ENCODE results near the gene RNF123.
"Not testable (repeated sequence)": the region's sequence is repeated elsewhere in the genome, so short reads cannot be mapped to it uniquely, and the experiment has no call there.

RNF123 gene

DNA sequence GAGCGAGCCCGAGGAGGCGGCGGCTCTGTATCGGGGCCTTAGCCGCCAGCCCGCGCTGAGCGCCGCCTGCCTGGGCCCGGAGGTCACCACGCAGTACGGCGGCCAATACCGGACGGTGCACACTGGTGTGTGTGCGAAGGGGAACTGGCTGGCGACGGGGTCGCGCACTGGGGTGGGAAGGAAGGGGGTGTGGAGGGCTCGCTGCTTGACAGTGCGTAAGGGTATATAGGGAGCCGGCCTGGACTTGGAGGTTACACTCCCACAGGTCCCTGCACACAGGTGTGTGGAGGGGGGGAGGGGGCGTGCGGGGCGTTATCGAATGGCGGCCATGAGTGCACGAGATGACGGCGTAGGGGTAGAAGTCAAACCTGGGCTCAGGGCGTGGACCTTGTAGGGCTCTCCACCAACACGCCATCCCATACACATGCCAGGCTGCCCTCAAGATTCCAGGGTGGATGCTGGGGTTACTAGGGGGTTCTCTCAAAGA, 14.8 kb upstream of the RNF123 start:
- H3K4me3 ChIP-seq (replicated peaks; ENCODE audit: low read depth, low read length): peak overlapping the region; percentile 76
- TF ChIP-seq, protein P1, sequence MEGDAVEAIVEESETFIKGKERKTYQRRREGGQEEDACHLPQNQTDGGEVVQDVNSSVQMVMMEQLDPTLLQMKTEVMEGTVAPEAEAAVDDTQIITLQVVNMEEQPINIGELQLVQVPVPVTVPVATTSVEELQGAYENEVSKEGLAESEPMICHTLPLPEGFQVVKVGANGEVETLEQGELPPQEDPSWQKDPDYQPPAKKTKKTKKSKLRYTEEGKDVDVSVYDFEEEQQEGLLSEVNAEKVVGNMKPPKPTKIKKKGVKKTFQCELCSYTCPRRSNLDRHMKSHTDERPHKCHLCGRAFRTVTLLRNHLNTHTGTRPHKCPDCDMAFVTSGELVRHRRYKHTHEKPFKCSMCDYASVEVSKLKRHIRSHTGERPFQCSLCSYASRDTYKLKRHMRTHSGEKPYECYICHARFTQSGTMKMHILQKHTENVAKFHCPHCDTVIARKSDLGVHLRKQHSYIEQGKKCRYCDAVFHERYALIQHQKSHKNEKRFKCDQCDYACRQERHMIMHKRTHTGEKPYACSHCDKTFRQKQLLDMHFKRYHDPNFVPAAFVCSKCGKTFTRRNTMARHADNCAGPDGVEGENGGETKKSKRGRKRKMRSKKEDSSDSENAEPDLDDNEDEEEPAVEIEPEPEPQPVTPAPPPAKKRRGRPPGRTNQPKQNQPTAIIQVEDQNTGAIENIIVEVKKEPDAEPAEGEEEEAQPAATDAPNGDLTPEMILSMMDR (IDR thresholded peaks at IDR 0.05; ENCODE audit: low read length, missing control alignments): no peak
- no peak for DNase-seq (ENCODE audit: low read depth)

DNA sequence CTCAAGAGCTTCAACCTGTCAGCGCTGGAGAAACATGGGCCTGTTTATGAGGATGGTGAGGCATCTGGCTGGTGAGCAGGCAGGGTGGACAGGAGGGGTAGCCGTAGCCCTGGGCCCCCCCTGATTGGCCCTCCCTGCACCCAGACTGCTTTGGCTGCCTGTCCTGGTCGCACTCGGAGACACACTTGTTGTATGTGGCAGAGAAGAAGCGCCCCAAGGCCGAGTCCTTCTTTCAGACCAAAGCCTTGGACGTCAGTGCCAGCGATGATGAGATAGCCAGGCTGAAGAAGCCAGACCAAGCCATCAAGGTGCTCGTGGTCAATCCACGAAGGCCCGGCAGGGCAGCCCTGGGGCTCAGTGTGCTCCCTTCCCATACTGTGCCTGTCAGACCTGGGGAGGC, 13.4 kb upstream of the RNF123 start:
- no peak for DNase-seq (ENCODE audit: low read depth)
- H3K4me3 ChIP-seq (replicated peaks; ENCODE audit: low read depth, low read length): no peak overlapping the region
- TF ChIP-seq, protein P1 (IDR thresholded peaks at IDR 0.05; ENCODE audit: low read length, missing control alignments): no peak

DNA sequence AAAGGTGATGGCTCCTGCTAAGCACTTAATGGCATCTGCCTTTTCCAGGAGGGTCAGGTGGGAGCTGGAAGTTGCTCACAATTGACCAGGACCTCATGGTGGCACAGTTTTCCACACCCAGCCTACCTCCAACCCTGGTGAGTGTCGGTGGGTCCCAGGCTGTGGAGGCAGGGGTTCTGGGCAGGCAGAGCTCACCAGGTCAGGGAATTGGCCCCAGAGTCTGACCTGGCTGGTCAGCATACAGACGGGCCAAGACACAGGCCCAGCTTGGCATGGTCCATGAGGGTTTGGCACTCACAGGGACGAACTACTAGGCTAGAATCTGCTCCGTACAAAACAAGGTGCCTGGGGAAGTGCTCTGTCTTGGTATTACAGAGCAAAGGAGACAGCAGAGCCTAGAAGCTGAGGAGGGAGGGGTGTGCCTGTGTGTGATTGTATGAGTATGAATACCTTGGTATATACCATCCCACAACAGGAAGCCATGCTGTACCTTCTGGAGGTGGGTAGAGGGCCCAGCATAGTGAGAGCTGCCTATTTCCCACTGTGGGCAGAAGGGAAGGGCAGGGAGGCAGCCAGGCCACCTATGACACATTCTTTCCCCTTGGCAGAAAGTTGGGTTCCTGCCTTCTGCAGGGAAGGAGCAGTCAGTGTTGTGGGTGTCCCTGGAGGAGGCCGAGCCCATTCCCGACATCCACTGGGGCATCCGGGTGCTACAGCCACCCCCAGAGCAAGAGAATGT, 8.7 kb upstream of the RNF123 start:
- TF ChIP-seq, protein P1 (IDR thresholded peaks at IDR 0.05; ENCODE audit: low read length, missing control alignments): no peak
- no peak overlapping the region for H3K4me3 ChIP-seq (replicated peaks; ENCODE audit: low read depth, low read length)
- no peak for DNase-seq (ENCODE audit: low read depth)

DNA sequence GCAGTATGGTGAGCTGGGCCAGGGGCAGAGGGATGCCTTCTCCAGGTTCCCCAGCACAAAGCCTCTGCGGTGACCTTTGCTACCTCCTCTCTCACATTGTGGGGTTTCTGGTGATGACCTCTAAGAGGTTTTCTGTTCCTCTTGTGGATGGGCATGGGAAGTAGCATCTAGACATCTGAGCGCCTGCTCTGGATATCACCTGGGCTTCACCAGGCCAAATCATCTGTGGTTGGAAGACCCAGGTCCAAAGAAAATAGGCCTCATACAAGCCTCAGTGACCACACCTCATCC, 8.2 kb upstream of the RNF123 start:
- TF ChIP-seq, protein P1 (IDR thresholded peaks at IDR 0.05; ENCODE audit: low read length, missing control alignments): no peak
- no peak overlapping the region for H3K4me3 ChIP-seq (replicated peaks; ENCODE audit: low read depth, low read length)
- DNase-seq (ENCODE audit: low read depth): no peak

DNA sequence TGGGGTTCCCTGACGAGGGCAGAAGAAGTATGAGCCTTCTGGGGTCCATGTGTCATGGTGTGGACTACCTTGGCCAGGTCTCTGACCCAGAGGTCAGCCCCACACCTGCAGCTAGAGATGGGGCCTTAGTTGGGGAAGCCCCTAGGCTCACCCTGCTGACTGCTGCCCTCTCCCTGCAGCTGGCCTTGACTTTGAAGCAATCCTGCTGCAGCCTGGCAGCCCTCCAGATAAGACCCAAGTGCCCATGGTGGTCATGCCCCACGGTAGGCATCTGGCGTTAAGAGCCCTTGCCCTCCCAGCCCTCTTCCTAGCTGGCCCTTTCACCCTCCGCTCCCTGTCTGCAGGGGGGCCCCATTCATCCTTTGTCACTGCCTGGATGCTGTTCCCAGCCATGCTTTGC, 7.8 kb upstream of the RNF123 start:
- TF ChIP-seq, protein P1 (IDR thresholded peaks at IDR 0.05; ENCODE audit: low read length, missing control alignments): no peak
- no peak overlapping the region for H3K4me3 ChIP-seq (replicated peaks; ENCODE audit: low read depth, low read length)
- DNase-seq (ENCODE audit: low read depth): no peak

DNA sequence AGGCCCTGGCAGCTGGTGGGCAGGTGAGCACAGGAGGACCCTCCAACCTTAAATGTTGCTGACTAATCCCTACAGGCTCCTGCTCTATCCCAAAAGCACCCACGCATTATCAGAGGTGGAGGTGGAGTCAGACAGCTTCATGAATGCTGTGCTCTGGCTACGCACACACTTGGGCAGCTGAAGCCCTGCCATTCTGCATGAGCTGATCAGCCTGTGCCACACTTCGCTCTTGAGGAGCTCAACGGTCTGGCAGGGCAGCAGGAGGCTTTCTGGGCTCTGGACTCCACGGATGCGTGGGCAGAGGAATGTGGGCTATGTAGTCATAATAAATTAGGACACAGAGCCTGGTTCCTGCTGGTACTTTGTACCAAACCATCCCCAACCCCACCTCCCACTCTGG, 6.2 kb upstream of the RNF123 start:
- H3K4me3 ChIP-seq (replicated peaks; ENCODE audit: low read depth, low read length): no peak overlapping the region
- no peak for DNase-seq (ENCODE audit: low read depth)
- TF ChIP-seq, protein P1 (IDR thresholded peaks at IDR 0.05; ENCODE audit: low read length, missing control alignments): no peak

DNA sequence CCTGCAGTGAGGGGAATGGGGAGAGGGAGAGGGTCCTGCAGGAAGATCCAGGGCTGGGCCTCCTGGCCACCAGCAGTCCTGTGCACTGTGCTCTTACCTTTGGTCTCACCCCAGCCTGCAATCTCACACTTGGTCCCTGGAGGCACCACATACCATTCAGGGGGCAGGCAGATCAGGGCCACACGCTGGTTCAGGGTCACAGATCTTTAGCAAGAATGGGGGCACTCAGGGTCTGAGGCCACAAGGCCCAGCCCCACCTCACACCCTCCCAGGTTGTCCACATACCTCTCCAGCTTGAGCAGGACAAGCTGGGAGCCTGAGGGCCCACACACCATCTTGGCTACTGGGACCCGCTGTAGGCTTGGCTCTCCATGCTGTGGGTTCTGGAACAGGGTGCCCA, 4.9 kb upstream of the RNF123 start:
- not testable (repeated sequence) for DNase-seq (ENCODE audit: low read depth); H3K4me3 ChIP-seq (replicated peaks; ENCODE audit: low read depth, low read length)

DNA sequence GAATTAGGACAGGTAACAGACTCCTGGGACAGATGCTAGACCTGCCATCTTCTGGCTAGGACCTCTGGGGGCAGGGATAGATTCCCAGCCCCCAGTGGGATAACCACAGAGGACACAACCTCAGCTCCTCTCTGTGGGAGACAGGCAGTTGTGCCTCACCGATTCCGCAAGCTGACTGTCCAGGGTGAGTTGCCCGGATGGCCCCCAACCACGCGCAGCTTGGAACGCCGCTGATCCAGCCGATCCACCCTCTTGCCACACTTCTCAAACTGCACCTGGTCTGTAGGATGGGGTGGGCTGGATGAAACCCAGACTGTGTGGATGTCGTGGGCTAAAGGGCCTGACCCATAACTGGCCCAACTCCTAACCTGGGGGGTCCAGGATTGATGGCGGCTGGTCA, 4.3 kb upstream of the RNF123 start:
- not testable (repeated sequence) for H3K4me3 ChIP-seq (replicated peaks; ENCODE audit: low read depth, low read length); DNase-seq (ENCODE audit: low read depth)

DNA sequence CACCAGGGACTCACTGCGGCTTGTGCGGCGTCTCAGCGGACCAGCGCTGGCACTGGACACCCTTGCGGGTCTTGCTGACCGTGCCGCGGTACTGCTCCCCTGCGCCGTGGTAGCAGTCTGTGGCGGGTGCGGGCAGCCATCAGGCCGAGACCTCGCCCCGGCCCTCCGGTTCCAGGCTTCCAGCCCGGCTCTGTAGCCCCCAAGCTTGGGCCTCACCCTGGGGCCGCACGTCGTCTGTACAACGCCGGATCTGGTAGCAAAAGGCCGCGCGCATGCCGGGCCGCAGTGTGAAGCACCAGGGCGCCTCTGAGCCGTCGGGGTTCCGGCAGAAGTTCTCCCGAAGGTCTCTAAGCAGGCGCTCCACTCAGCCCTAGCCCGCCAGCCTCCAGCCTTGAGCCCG, 3.5 kb upstream of the RNF123 start:
- DNase-seq (ENCODE audit: low read depth); H3K4me3 ChIP-seq (replicated peaks; ENCODE audit: low read depth, low read length): not testable (repeated sequence)

DNA sequence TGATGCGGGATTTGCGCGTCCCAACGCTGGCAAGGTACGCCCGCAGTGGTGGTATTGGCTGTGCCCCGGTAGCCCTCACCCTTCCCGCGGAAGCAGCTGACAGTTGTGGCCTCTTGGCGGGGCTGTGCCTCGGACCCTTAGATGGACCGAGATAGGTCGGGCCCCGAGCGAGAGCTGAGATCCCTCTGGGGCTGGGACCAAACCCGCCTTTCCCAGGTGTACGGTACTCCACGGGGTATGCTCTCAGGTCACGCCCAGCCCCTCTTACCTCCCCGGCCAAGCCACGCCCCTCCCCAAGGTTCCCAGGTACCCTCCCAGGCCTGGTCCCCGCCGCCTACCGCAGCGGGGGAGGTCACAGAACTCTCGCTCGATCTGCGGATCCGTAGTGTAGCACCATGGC, 3.0 kb upstream of the RNF123 start:
- DNase-seq (ENCODE audit: low read depth): not testable (repeated sequence)
- peak overlapping the region; percentile 40 for H3K4me3 ChIP-seq (replicated peaks; ENCODE audit: low read depth, low read length)

DNA sequence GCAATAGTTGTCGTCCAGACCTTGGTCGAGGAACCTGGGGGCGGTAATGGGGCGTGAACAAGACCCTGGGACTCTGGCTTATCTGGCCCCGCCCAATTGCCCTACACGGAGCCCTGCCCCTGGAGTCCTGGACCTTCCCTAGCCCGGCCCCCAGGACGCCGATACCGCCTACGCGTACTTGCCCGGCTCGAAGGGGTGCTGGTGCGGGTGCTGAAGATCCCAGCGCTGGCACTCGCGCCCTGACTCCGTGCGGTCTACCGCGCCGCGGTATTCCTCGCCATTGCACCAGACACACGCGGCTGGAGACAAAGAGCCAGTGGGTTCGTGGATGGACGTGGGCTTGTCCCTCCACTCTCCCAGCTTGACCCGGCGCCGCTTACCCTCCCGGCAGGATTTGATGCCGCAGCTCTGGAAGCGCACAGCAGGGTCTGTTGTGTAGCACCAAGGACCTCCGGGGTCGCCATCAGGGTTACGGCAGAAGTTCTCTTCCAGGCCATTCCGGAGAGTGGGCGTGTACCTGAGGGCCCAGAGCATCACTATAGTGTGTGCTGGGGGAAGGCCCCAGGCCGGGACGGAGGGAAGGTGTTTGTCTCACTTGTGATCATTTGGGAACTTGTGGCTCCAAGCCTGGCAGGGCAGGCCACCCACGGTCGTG, 2.5 kb upstream of the RNF123 start:
- peak; percentile 58 for DNase-seq (ENCODE audit: low read depth)
- peak overlapping the region; percentile 40 for H3K4me3 ChIP-seq (replicated peaks; ENCODE audit: low read depth, low read length)

DNA sequence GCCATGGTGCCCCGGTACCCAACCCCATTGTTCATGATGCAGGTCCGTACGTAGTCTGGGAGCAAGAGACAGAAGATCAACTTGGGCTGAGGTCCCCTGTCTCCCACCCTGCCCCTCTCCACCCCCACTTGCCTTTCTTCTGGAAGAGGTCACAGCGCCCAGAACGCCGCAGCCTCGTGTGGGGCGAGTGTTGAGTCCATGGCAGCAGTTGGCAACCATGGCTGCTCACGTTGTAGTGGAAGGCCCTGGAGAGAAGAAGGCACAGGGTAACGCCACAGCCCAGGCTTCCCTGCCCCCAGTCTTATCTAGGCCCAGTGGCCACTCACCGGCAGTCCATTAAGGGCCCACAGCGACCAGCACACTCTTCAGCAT, 1.9 kb upstream of the RNF123 start:
- not testable (repeated sequence) for H3K4me3 ChIP-seq (replicated peaks; ENCODE audit: low read depth, low read length); DNase-seq (ENCODE audit: low read depth)
